ENCODE measurements around the gene HS6ST2.

HS6ST2 gene

DNA sequence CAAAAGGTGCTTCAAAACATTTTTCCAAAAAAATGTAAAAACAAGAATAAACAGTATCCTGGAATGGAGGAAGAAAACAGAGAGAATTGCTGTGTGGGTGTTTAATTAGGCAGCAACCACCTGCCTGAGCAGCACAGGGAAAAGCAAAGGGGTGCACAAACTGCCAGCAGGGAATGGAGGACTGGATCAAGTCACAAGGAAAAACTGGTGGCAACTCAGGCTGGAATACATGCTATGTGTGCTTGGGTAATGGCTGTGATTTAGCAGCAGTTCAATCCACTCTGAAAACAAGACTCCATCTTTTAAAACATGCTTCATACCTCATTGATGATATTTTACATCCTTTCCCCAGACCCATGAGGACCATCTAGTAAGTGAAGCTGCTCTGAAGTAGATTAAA is 179.5 kb downstream of the HS6ST2 start:
- no peak for DNase-seq

DNA sequence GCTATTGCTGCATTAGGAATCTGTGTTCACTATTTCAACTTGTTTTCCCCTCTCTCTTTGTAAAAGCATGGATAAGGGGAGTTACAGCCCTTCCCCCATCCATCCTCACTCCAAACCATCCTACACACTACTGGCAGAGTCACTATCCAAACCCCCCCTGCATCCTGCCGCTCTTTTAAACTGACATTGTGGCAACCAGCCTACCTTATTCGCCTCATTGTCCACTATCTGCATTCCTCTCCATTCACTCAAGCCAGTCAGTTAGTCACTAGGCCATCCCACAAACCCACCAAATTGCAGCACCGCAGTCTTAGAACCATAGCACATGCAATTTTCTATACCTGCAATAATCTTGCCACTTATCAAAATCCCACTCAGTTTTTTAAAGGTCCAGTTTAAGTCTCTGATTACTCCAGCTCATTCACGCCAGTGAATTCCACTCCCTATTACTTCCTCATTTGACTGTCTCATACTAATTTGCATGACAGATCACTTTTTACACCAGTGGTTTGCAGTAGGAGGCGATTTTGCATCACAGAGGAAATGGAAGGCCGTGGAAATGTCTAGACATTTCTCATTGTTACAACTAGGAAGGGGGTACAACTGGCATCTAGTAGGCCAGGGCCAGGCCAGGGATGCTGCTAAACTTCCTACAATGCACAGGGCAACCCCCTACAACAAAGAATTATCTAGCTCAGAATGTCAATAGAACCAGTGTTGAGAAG is 181.8 kb downstream of the HS6ST2 start:
- no peak for DNase-seq

DNA sequence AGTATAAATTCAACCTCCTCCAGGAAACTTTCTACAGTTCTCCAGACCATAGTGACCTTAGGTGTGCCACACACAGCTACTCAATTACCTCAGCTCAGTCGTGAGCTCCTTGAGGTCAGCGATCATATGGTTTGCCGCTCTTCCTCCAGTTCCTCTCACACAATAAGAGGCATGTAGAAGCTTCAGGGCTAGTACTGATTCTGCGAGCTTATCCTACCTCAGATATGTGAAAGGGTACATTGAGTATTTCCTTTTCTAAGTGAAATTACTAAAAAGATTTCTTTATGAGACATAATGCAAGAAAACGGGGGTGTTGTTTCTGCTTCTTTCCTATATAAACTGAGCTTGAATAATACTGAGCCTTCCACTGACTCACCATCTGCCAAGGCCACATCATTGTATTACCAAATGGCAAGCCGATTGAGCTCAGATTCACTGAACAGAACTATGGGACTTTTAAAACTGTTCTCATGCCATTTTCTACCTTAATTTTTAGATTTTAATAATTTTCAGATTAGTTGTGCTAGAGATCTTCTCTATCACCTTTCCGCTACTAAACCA is 183.1 kb downstream of the HS6ST2 start:
- no peak for DNase-seq

GRCh38 chrX:132774010-132774714 is 184.3 kb downstream of the HS6ST2 start:
- no peak for DNase-seq

GRCh38 chrX:132769609-132770008 is 188.8 kb downstream of the HS6ST2 start:
- no peak for DNase-seq

GRCh38 chrX:132766452-132766851 is 192.0 kb downstream of the HS6ST2 start:
- no peak for DNase-seq

- no peak for DNase-seq
These were observed 194.9 kb downstream of the HS6ST2 start for GRCh38 chrX:132763528-132763927.

DNA sequence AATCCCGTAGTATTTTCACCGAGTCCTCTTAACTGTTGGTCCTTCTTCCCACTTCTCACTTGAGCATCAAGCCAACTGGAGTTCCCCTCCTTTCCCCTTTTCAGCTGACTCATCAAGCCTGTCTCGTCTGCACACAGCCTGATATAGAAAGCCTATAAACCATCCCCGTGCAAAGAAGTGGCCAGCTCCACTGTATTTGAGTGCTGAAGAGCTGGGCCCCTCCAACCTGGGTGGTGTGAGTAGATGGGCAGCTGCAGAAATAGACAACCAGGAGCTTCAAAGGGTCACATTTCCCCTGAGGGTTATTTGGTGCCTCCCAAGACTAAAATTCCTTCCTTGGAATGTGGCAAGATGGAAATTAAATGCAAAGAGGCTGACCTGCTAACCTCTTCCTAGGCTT is 199.7 kb downstream of the HS6ST2 start:
- no peak for DNase-seq

GRCh38 chrX:132757066-132757623 is 201.3 kb downstream of the HS6ST2 start:
- no peak for DNase-seq

- DNase-seq: no peak
These were observed 202.0 kb downstream of the HS6ST2 start for GRCh38 chrX:132756439-132756838.

- DNase-seq: no peak
These were observed 207.3 kb downstream of the HS6ST2 start for GRCh38 chrX:132751063-132751690.

DNA sequence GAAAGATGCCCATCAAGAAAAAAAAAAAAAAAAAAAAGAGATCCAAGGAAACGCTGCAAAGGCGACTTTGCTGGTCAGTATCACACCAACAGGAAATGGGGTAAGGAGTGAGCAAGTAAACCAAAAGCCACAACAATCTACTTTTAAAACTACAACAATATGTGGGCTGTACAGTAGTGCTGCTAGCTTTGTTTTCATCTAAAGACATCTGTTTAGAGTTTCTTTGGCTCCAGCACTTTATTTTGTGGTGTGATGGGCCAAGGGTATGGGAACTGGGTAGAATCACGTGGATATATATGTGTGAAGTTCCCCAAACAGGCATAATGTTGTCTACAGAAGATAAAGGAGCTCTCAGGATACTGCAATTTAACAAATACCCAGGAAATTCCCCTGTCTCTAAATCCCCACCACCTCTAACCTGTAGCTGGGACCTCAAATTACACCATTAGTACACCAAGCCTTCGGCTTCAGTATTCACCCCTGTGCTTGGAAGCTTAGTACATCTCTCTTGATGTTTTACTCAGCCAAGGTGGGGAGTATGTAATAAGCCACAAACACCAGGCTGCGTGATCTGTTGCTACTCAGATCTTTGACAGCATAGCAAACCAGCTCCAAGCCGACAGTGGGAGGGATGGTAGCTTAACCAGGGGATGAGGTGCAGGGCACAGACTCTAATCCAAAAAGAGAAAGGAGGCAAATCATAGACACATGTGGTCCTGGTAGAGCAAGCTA is 207.9 kb downstream of the HS6ST2 start:
- DNase-seq: no peak

DNA sequence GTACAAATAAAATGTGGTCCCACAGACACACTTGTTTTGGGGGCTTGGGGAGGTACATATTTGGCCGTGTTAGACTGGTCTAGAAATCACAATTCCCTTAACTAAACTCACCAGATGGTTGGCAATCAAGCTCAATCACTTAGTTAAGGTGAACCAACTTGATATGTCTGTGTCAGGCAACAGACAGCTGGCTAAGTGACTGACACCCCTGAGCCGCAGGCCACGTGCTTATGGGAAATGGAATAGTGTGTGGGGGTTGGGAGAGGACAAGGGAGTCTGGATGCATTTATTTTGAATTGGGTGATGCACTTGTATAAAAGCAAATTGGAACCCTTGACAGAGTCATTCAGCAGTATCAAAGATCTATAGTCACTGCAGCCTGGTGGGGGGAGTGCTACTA is 209.0 kb downstream of the HS6ST2 start:
- DNase-seq: no peak

DNA sequence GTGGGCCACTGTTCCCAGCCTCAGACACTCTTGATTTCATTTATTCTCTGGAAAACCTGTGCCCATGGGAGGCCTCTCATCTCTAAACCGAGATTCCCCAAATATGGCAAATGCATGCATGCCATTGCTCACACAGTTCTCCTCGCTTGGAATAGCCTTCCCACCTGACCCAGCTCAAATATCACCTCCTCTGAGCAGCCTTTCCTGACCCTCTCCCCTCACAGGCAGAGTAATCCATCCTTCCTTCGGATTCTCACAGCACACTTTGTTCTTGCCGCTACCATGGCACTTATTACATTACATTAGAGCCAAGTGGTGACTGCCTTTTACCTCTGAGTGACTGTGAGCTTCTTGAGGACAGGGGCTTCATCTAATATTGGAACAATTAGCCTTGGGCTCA is 209.5 kb downstream of the HS6ST2 start:
- no peak for DNase-seq

- no peak for DNase-seq
These were observed 210.2 kb downstream of the HS6ST2 start for GRCh38 chrX:132748268-132748667.

GRCh38 chrX:132745593-132745992 is 212.8 kb downstream of the HS6ST2 start:
- DNase-seq: no peak

GRCh38 chrX:132744470-132744869 is 214.0 kb downstream of the HS6ST2 start:
- DNase-seq: no peak

- DNase-seq: no peak
These were observed 215.3 kb downstream of the HS6ST2 start for GRCh38 chrX:132743086-132743485.

- no peak for DNase-seq
These were observed 216.2 kb downstream of the HS6ST2 start for GRCh38 chrX:132742246-132742645.

GRCh38 chrX:132741689-132742088 is 216.7 kb downstream of the HS6ST2 start:
- DNase-seq: no peak

- DNase-seq: no peak
These were observed 217.9 kb downstream of the HS6ST2 start for GRCh38 chrX:132740316-132741123.

GRCh38 chrX:132738951-132739350 is 219.5 kb downstream of the HS6ST2 start:
- no peak for DNase-seq

Measured in EL (cell line).